Measurements from ENCODE around the gene PCARE.

PCARE gene

GRCh38 chr2:29035016-29035745, 39.1 kb downstream of the PCARE start:
- in situ Hi-C loops (cut with MboI; ENCODE audit: low sequenced_read_pairs, unreplicated experiment): no loop called here
- DNase-seq (ENCODE audit: low spot score): no peak
- TF ChIP-seq CTCF (IDR thresholded peaks at IDR 0.05; ENCODE audit: borderline replicate concordance, control extremely low read depth, extremely low read depth, insufficient read depth, missing control alignments): no peak

GRCh38 chr2:29033656-29034055, 40.7 kb downstream of the PCARE start:
- no peak for TF ChIP-seq CTCF (IDR thresholded peaks at IDR 0.05; ENCODE audit: borderline replicate concordance, control extremely low read depth, extremely low read depth, insufficient read depth, missing control alignments)
- in situ Hi-C loops (cut with MboI; ENCODE audit: low sequenced_read_pairs, unreplicated experiment): no loop called here
- DNase-seq (ENCODE audit: low spot score): no peak

GRCh38 chr2:29033172-29033571, 41.2 kb downstream of the PCARE start:
- no peak for TF ChIP-seq CTCF (IDR thresholded peaks at IDR 0.05; ENCODE audit: borderline replicate concordance, control extremely low read depth, extremely low read depth, insufficient read depth, missing control alignments)
- DNase-seq (ENCODE audit: low spot score): no peak
- in situ Hi-C loops (cut with MboI; ENCODE audit: low sequenced_read_pairs, unreplicated experiment): no loop called here

- in situ Hi-C loops (cut with MboI; ENCODE audit: low sequenced_read_pairs, unreplicated experiment): no loop called here
- TF ChIP-seq CTCF (IDR thresholded peaks at IDR 0.05; ENCODE audit: borderline replicate concordance, control extremely low read depth, extremely low read depth, insufficient read depth, missing control alignments): no peak
- DNase-seq (ENCODE audit: low spot score): no peak
Measured at GRCh38 chr2:29032189-29032588, 42.1 kb downstream of the PCARE start.

GRCh38 chr2:29031046-29031445, 43.3 kb downstream of the PCARE start:
- no peak for TF ChIP-seq CTCF (IDR thresholded peaks at IDR 0.05; ENCODE audit: borderline replicate concordance, control extremely low read depth, extremely low read depth, insufficient read depth, missing control alignments)
- in situ Hi-C loops (cut with MboI; ENCODE audit: low sequenced_read_pairs, unreplicated experiment): no loop called here
- DNase-seq (ENCODE audit: low spot score): no peak

- no peak for DNase-seq (ENCODE audit: low spot score)
- in situ Hi-C loops (cut with MboI; ENCODE audit: low sequenced_read_pairs, unreplicated experiment): no loop called here
- no peak for TF ChIP-seq CTCF (IDR thresholded peaks at IDR 0.05; ENCODE audit: borderline replicate concordance, control extremely low read depth, extremely low read depth, insufficient read depth, missing control alignments)
Measured at GRCh38 chr2:29025711-29026110, 48.6 kb downstream of the PCARE start.

Measured in GM13976 (cell line).